Keratinocyte (primary cell): ENCODE data around the gene TGDS. TPM values are rescaled to one million over a fixed set of nuclear protein-coding genes. Genes with fewer than 3 reads are reported as not detected.

ENCODE experiments used
- DNase-seq: peaks from one replicate; pipeline ENCODE4 v3.0.0-alpha.2; 2011; ENCODE audit warnings: low read depth, missing footprints, low spot score
- FAIRE-seq: peaks from 2 replicates; lab custom pipeline; 2011; peaks lifted over from hg19 to GRCh38; lab: Jason Lieb, UNC
- H2AFZ ChIP-seq: 2 replicates; pipeline ENCODE4 v1.6.0; 2012; ENCODE audit warnings: low read length, control low read depth, inconsistent platforms; ENCODE audit not compliant: control insufficient read depth
- H3K27ac ChIP-seq: 2 replicates; pipeline ENCODE4 v1.5.1; 2011; ENCODE audit warnings: low read length; ENCODE audit not compliant: control insufficient read depth, insufficient read depth
- H3K27me3 ChIP-seq: 3 replicates; pipeline ENCODE4 v1.6.0; 2011; ENCODE audit warnings: low read length; ENCODE audit not compliant: control insufficient read depth, insufficient read depth; ENCODE audit errors: extremely low read depth
- H3K36me3 ChIP-seq, 2 experiments: 2 replicates in 1 of 2; 3 replicates in 1 of 2; pipeline ENCODE4 v1.5.1; 2011; ENCODE audit warnings: low read length in 2 of 2, mild to moderate bottlenecking in 1 of 2; ENCODE audit not compliant: control insufficient read depth in 2 of 2, insufficient read depth in 2 of 2; ENCODE audit errors: extremely low read depth in 1 of 2
- H3K4me1 ChIP-seq: 3 replicates; pipeline ENCODE4 v1.5.1; 2011; ENCODE audit warnings: low read length; ENCODE audit not compliant: control insufficient read depth, insufficient read depth; ENCODE audit errors: extremely low read depth
- H3K4me2 ChIP-seq: 3 replicates; pipeline ENCODE4 v1.6.0; 2011; ENCODE audit warnings: low read depth, low read length; ENCODE audit not compliant: control insufficient read depth, insufficient read depth; ENCODE audit errors: extremely low read depth
- H3K4me3 ChIP-seq, 3 experiments: fragments of 200-600 bp in 1 of 3; sonication (generic) in 1 of 3; 2 replicates in 2 of 3; 3 replicates in 1 of 3; pipeline ENCODE4 v1.5.1; 2011 to 2016; ENCODE audit warnings: low read length in 3 of 3, mild to moderate bottlenecking in 3 of 3, control low read depth in 2 of 3, inconsistent platforms in 1 of 3, low read depth in 1 of 3, mixed read lengths in 1 of 3, mixed run types in 1 of 3, moderate library complexity in 1 of 3; ENCODE audit not compliant: control insufficient read depth in 2 of 3, insufficient read depth in 2 of 3; ENCODE audit errors: extremely low read depth in 1 of 3
- H3K79me2 ChIP-seq: 2 replicates; pipeline ENCODE4 v1.6.0; 2012; ENCODE audit warnings: low read length; ENCODE audit not compliant: control insufficient read depth, insufficient read depth
- H3K9ac ChIP-seq: 3 replicates; pipeline ENCODE4 v1.6.0; 2011; ENCODE audit warnings: low read length; ENCODE audit not compliant: control insufficient read depth, insufficient read depth; ENCODE audit errors: extremely low read depth
- H3K9me1 ChIP-seq: 3 replicates; pipeline ENCODE4 v1.6.0; 2011; ENCODE audit warnings: low read length; ENCODE audit not compliant: control insufficient read depth, insufficient read depth; ENCODE audit errors: extremely low read depth
- H3K9me3 ChIP-seq: 2 replicates; pipeline ENCODE4 v1.5.1; 2012; ENCODE audit warnings: low read depth, low read length; ENCODE audit not compliant: control insufficient read depth
- H4K20me1 ChIP-seq: 3 replicates; pipeline ENCODE4 v1.6.0; 2011; ENCODE audit warnings: low read length; ENCODE audit not compliant: control insufficient read depth, insufficient read depth; ENCODE audit errors: extremely low read depth
- EZH2 ChIP-seq: IDR thresholded peaks from one replicate; pipeline ENCODE4 v1.6.1; 2012; ENCODE audit warnings: inconsistent platforms, mild to moderate bottlenecking, low read length, moderate library complexity
- dilution Hi-C: fragments of 300-500 bp; cut with MboI; formaldehyde crosslinking; loops from one replicate; pipeline ENCODE4 v1.7.0; 2020; ENCODE audit warnings: low sequenced_read_pairs; ENCODE audit not compliant: extremely low pct_ligation_motif_present
- polyA plus RNA-seq, 5 experiments: library from polyadenylated mRNA; depleted of rRNA in 3 of 5; stranded (reverse) in 3 of 5; stranded (forward) in 1 of 5; unstranded in 1 of 5; fragments of >200 nt; gene quantifications; 1 replicate in 1 of 5; 2 replicates in 3 of 5; 3 replicates in 1 of 5; pipeline versions ENCODE4 v1.2.1 to v1.2.3, GENCODE V29; 2011 to 2012; ENCODE audit warnings: missing spikeins in 2 of 5, low read depth in 1 of 5, low replicate concordance in 1 of 5
- TF ChIP-seq, protein P1 (sequence below), 3 experiments: IDR thresholded peaks in 1 of 3; conservative IDR thresholded peaks in 1 of 3; optimal IDR thresholded peaks in 1 of 3; 2 replicates in 2 of 3; 3 replicates in 1 of 3; pipeline versions ENCODE3 to v1.5.1; 2011; ENCODE audit warnings: low read length in 3 of 3, mild to moderate bottlenecking in 3 of 3, moderate library complexity in 2 of 3, control low read depth in 1 of 3, inconsistent platforms in 1 of 3; ENCODE audit not compliant: insufficient read depth in 2 of 3; ENCODE audit errors: extremely low read depth in 1 of 3

The TGDS gene
- polyA plus RNA-seq, 1 donor (not counting 4 experiments of a cell fraction or from before 2014, with no cell fraction given) = 19.4 TPM

DNA sequence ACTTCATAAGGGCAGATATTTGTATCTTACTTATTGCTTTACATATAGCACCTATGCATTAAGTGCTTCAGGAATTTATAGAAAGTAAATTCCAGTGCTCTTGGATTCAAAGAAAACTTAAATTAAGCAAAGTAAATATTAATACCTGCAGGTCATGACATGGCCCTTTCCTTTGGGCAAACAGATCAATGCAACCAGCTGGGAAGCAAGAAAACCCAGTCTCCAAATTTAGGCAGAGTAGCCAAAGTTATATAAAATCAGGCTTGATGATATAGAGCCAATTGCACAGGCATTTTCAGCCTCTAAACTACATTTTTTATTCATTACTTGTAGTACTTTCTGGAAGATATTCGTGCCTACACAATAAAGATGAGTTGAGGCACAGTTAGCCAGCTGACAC, 16.9 kb downstream of the TGDS start:
- no peaks in the 10 kb centered on the region for H4K20me1 ChIP-seq
- no peak overlapping the region for H3K4me3 ChIP-seq
- FAIRE-seq (no peak), DNase-seq (no peak)
- no peak for TF ChIP-seq EZH2
- TF ChIP-seq, protein P1, sequence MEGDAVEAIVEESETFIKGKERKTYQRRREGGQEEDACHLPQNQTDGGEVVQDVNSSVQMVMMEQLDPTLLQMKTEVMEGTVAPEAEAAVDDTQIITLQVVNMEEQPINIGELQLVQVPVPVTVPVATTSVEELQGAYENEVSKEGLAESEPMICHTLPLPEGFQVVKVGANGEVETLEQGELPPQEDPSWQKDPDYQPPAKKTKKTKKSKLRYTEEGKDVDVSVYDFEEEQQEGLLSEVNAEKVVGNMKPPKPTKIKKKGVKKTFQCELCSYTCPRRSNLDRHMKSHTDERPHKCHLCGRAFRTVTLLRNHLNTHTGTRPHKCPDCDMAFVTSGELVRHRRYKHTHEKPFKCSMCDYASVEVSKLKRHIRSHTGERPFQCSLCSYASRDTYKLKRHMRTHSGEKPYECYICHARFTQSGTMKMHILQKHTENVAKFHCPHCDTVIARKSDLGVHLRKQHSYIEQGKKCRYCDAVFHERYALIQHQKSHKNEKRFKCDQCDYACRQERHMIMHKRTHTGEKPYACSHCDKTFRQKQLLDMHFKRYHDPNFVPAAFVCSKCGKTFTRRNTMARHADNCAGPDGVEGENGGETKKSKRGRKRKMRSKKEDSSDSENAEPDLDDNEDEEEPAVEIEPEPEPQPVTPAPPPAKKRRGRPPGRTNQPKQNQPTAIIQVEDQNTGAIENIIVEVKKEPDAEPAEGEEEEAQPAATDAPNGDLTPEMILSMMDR (optimal IDR thresholded peaks at IDR 0.05 in 1 of 3, IDR thresholded peaks at IDR 0.05 in 1 of 3, conservative IDR thresholded peaks at IDR 0.05 in 1 of 3; ENCODE audit: extremely low read depth in 1 of 3, insufficient read depth in 2 of 3, low read length in 3 of 3) = no peak
- H3K9me3 ChIP-seq = no peaks in the 10 kb centered on the region
- H2AFZ ChIP-seq = no peak overlapping the region
- H3K36me3 ChIP-seq = peaks cover 21 to 28% of the 10 kb centered on the region in 2 experiments
- H3K9ac ChIP-seq = no peak overlapping the region
- H3K27me3 ChIP-seq = no peaks in the 10 kb centered on the region
- no peak overlapping the region for H3K4me2 ChIP-seq
- no peaks in the 10 kb centered on the region for H3K4me1 ChIP-seq
- H3K9me1 ChIP-seq = no peaks in the 10 kb centered on the region
- H3K79me2 ChIP-seq = no peaks in the 10 kb centered on the region
- no peak overlapping the region for H3K27ac ChIP-seq
- dilution Hi-C loops = no loop called here

DNA sequence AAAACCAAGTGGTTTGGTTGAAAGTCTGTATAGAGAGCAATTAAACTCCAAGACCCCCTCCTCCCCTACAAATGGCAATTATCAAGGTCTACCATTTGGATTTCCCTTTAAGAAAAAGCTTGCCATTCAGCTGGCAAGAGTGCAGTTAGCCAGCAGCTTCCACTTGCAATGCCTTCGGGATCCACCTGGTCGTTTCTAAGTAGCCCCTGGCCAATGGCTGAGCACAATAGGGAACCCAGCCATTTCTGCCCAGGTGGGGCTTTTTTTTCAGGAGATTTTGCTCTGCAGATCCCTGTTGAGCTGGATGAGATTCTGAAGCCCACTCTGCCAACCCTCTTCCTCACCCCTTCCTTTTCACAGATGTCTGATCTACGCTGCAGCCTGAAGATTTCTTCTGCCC, 26.3 kb downstream of the TGDS start:
- Histone ChIP-seq H3K27me3 (no peaks in the 10 kb centered on the region), H3K9ac (no peak overlapping the region), H3K79me2 (no peaks in the 10 kb centered on the region), H3K9me1 (no peaks in the 10 kb centered on the region), H3K4me1 (no peaks in the 10 kb centered on the region), H3K36me3 (peaks cover 16 to 21% of the 10 kb centered on the region in 2 experiments), H3K9me3 (no peaks in the 10 kb centered on the region), H2AFZ (no peak overlapping the region), H3K27ac (no peak overlapping the region), H3K4me3 (no peak overlapping the region), H3K4me2 (no peak overlapping the region), H4K20me1 (no peaks in the 10 kb centered on the region)
- dilution Hi-C loops = no loop called here
- no peak for TF ChIP-seq EZH2
- TF ChIP-seq, protein P1 (optimal IDR thresholded peaks at IDR 0.05 in 1 of 3, IDR thresholded peaks at IDR 0.05 in 1 of 3, conservative IDR thresholded peaks at IDR 0.05 in 1 of 3; ENCODE audit: extremely low read depth in 1 of 3, insufficient read depth in 2 of 3, low read length in 3 of 3) = no peak
- no peak for DNase-seq
- FAIRE-seq = no peak
